A204.1 (cell line): ENCODE data around the gene MEF2C.

Experiments used
- FAIRE-seq: peaks from 2 replicates; lab custom pipeline; 2012; peaks lifted over from hg19 to GRCh38; lab: Jason Lieb, UNC

Gene MEF2C

GRCh38 chr5:88687373-88687911, 195.5 kb downstream of the MEF2C start:
- no peak for FAIRE-seq

GRCh38 chr5:88686726-88687125, 196.3 kb downstream of the MEF2C start:
- no peak for FAIRE-seq

DNA sequence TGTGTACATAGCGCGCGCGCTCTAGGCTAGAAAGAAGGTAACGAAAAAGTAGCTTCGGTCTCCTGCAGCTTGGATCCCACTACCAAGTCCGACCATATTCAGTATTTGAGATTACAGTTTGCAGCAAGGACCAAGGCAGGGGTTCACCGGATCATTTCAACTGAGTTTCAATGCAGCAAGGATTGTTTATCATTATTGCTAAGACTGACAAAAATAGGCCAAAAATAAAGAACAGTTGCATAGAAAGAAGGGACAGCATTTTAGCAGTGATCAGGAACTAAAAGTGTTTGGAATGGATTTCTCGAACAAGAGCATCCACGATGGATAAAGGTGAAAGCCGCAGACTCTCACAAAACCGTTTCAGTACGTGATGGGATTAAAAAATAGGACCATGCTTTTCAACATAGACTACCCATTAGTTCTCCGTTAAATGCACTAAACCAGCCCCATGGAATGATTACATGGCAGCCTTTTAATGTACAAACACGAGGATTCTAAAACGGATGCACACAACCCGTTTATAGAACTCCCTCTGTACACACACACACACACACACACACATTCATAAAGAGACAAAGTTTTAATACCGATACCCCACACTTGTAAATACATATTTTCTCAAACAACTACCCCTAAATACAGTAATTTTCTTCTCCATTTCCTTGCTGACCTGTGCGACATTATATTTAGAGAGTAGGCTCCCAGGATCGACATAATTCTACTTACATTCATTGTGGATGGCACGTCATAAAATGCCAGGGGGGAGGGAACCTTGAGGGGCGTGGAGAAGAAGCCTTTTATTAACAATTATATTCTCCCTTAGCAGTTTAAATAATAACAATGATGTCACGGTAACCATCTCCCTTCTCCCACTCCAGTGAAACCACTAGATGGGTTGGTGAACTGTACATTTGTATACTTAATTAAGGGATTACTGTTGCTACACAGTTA, 197.1 kb downstream of the MEF2C start:
- no peak for FAIRE-seq

DNA sequence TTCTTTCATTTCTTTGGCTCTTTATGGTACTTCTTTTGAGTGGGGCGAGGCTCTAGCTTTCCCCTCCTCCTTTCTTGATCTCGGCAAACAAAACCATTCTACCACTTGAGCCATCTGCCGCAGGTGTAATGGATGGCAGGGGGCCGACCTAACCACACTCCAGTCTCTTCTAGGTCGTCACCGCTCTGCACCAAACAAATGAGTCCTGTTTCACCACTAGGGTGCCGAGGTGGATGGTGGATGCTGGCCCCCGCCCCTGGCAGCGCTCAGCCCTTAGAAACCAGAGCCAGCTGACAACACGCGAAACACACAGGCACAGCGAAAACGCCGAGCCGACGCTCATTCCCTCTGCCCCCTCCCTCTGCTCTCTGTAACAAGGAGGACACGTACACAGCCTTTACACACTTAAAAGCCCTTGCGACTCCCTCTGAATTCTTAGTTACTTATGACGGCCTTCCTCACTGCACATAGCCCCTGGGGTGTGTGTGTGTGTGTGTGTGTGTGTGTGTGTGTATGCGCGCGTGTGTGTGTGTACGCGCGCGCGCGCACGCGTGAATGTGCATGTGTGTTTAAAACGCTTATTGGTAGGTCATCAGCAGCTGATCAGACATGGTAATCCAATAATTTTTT, 199.4 kb downstream of the MEF2C start:
- no peak for FAIRE-seq

GRCh38 chr5:88682881-88683361, 200.1 kb downstream of the MEF2C start:
- FAIRE-seq: no peak

DNA sequence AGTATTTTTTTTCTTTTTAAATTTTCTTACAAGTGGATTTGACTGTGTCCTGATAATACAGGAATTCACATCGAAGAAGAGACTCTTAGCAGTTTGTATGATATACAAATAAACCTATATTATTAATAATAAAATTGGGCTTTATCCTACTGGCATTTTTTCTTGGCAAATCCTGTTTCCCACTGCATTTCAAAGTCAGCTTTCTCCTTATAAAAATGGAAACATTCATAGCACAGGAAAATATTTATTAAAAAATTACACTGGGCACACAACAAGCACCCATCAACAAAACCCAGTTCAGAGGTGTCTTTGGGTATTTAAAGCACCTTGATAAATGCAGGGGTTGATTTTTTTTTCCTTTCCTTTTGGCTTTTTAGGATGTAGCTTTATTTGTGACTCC, 200.9 kb downstream of the MEF2C start:
- no peak for FAIRE-seq

- no peak for FAIRE-seq
These were observed 201.7 kb downstream of the MEF2C start for GRCh38 chr5:88681211-88681803.

DNA sequence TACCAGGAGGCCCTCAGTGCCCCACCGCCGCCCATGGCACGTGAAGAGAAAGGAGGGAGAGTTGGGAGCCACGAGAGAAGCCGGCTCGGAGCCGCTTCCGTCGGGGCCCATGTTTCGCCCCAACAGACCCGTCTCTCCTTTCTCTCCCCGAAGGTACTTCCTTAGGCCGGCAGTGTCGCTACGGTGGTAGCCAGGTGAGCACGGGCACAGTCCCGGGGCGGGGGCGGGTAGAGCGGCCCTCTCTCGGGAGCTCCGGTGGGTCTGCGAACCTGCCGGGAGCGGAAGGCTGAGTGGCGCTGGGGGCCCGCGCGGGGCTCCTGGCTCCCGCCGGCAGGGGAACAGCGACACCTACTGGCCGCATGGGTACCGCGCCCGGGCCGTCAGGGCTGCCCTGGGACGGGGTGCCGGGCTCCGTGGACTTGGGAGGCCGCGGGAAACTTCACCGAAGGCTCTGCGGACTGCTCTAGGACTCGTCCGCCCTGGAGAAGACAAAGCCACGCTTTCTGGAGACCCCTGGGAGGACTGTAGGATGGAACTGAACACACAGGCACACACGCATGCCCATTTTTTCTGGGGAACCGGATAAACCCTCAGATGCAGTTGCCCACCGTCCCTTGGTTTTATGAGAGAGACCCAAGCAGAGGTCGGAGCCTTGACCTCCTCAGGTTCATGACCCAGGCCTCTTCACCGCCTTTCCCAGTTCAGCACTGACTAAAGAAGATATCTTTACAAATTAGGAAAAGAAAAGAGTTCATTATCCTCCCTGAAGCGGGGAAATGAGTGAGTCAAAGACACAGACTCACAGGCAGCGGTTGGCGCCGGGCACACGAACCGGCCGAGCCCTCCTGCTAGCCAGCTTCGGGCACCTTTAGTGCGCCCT, 202.5 kb downstream of the MEF2C start:
- no peak for FAIRE-seq

GRCh38 chr5:88679638-88680037, 203.3 kb downstream of the MEF2C start:
- FAIRE-seq: no peak

- FAIRE-seq: no peak
These were observed 204.1 kb downstream of the MEF2C start for GRCh38 chr5:88678770-88679381.

- FAIRE-seq: no peak
These were observed 204.8 kb downstream of the MEF2C start for GRCh38 chr5:88677943-88678769.

GRCh38 chr5:88677376-88677895, 205.5 kb downstream of the MEF2C start:
- FAIRE-seq: no peak

DNA sequence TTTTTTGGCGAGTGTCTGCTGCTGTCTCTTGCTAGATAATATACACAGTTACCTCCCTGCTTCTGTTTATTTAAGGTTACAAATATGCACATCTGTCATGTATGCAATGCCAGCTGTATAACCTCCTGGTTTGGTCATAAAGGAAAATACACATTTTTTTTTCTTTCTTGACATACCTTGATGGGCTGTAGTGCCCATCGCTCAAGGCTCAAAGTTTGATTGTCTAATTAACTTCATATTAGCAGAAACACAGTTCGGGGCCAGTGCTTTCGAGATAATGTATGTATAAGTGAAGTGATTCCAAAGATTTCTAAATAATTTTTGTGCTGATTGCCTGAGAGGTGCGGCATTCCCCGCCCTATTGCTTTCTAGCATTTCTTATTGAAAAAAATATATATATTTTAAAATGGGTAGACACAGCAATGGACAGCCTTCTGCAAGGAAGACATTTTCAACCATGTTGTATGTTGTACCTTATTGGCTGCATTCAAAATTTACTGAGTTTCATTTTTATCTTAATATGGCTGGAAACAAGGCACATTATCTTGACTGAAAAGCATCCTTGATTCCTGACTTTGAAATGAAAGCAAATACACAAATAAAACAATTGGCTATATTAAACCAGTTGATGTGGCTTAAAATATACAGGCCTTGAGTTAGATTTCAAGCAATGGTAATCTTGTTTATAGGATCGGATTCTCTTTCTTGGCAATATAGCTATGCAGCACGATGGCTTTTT, 206.2 kb downstream of the MEF2C start:
- FAIRE-seq: no peak

- no peak for FAIRE-seq
These were observed 207.0 kb downstream of the MEF2C start for GRCh38 chr5:88675708-88676636.

GRCh38 chr5:88675168-88675707, 207.7 kb downstream of the MEF2C start:
- FAIRE-seq: no peak

GRCh38 chr5:88674356-88675167, 208.4 kb downstream of the MEF2C start:
- no peak for FAIRE-seq
